Bladder microvascular endothelial cell (primary cell): ENCODE results near the gene RIMOC1. TPM values are rescaled to one million over a fixed set of nuclear protein-coding genes. Genes with fewer than 3 reads are reported as not detected.

Experiments used
- total RNA-seq: library from RNA; depleted of rRNA; stranded (reverse); fragments of >200 nt; gene quantifications from 2 replicates; pipeline ENCODE4 v1.2.3, GENCODE V29; 2014

The RIMOC1 gene
- 7.8 and 14.8 TPM in 2 replicates for total RNA-seq

GRCh38 chr5:41903892-41904799, at the start of gene RIMOC1:
RIMOC1 (plus strand) TSS chr5:41904344; CDS start chr5:41904368, 24 bp downstream.

DNA sequence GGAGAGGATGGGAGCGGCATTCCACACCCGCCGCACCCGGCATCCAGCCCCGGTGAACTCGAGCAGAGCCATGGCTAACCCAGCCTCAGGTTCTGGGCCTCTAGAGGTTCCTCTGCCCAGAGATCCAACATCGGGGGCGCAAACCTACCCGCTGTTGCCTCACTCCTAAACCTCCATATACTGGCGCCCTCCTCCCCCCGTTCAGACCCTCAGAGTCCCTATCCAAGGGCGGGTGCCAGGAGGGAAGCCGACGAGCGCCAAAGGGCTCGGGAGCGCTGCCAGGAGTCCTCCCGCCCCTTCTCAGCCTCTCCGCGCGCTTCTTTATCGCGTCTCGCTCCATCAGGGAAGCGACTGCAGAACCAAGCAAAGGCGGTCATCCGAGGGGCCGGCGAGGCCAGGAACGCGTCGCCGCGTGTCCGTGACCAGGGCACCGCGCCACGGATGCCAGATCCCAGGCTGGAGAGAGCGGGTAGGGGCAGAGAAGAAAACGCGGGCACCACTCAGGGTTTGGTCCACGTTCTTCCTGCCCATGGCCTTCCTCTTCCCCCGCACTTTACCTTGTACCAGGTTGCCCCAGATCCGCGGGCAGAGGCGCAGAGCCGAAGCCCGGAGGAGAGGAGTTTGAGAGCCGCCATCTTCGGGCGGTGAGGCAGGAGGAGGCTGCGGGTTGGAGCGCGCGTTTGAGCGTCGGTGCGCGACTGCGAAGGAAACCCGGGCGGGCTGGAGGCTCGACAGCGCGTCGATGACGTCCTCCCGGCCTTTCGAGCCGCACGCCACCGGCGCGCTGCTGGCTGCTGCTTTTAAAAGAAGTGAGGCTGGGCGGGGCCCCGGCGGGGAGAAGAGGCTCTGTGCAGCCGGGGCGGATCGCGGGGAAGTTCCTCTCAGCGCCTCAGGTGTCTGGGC, 34.2 kb upstream of the RIMOC1 start, which contains the start of gene OXCT1:
Gene OXCT1 (minus strand): TSS at position 702 of the 903 bp plus-strand sequence. CDS start 67 bp downstream, at position 635.

GRCh38 chr5:41924872-41925554, 20.9 kb downstream of the RIMOC1 start, which contains the start of gene FBXO4:
FBXO4 (plus strand) TSS chr5:41925281; CDS start chr5:41925310, 29 bp downstream.

Other genes with a start within 250 kb of the RIMOC1 start
- gene OXCT1, start 33.9 kb upstream of the RIMOC1 start, total RNA-seq, result 32.1 and 61.2 TPM in 2 replicates
- 6.4 and 8.1 TPM in 2 replicates for gene FBXO4, start 20.9 kb downstream of the RIMOC1 start, total RNA-seq